ENCODE data around the gene HMGCR.

HMGCR gene

DNA sequence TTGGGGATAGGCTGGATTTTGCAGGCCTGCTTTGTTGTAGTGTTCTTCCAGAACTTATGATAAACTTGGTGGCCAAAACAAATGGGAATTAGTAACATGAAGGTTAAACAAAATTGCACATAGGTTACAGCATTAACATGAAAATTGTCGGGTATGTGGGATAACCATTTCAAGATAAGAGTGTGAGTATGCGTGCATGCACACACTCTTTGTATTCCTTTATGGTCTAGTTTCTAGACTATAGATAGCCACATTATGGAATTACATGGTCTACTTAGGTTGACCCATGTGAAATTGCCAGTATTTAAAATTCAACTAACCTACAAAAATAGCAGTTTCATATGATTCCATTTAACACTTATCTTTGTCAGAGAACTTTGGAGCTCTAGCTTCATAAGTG is 1.4 kb downstream of the HMGCR start:
- Histone ChIP-seq H3K9me3 (no peaks in the 10 kb centered on the region), H3K4me1 (no peaks in the 10 kb centered on the region; the same call in none of the 2 replicates), H3K4me3 (ENCODE audit: low read depth, low read length) (peak overlapping the region; percentile 73), H3K27me3 (no peaks in the 10 kb centered on the region), H3K36me3 (peaks cover 13% of the 10 kb centered on the region)
- no peak for DNase-seq
- no peak for TF ChIP-seq CTCF (IDR thresholded peaks at IDR 0.05; ENCODE audit: low read depth, low read length)

GRCh38 chr5:75340714-75341478 is 3.9 kb downstream of the HMGCR start:
- peaks cover 38% of the 10 kb centered on the region for H3K36me3 ChIP-seq
- H3K27me3 ChIP-seq = no peaks in the 10 kb centered on the region
- DNase-seq = no peak
- H3K4me1 ChIP-seq = no peaks in the 10 kb centered on the region; the same call in none of the 2 replicates
- H3K9me3 ChIP-seq = no peaks in the 10 kb centered on the region
- no peak for TF ChIP-seq CTCF (IDR thresholded peaks at IDR 0.05; ENCODE audit: low read depth, low read length)
- H3K4me3 ChIP-seq (ENCODE audit: low read depth, low read length) = no peak overlapping the region

GRCh38 chr5:75341934-75342333 is 4.9 kb downstream of the HMGCR start:
- Histone ChIP-seq H3K4me3 (ENCODE audit: low read depth, low read length) (no peak overlapping the region), H3K9me3 (no peaks in the 10 kb centered on the region), H3K27me3 (no peaks in the 10 kb centered on the region), H3K4me1 (no peaks in the 10 kb centered on the region; the same call in none of the 2 replicates), H3K36me3 (peaks cover 48% of the 10 kb centered on the region)
- DNase-seq = no peak
- TF ChIP-seq CTCF (IDR thresholded peaks at IDR 0.05; ENCODE audit: low read depth, low read length) = no peak

- DNase-seq = no peak
- no peaks in the 10 kb centered on the region; the same call in none of the 2 replicates for H3K4me1 ChIP-seq
Measured at GRCh38 chr5:75342836-75343235, 5.8 kb downstream of the HMGCR start.

DNA sequence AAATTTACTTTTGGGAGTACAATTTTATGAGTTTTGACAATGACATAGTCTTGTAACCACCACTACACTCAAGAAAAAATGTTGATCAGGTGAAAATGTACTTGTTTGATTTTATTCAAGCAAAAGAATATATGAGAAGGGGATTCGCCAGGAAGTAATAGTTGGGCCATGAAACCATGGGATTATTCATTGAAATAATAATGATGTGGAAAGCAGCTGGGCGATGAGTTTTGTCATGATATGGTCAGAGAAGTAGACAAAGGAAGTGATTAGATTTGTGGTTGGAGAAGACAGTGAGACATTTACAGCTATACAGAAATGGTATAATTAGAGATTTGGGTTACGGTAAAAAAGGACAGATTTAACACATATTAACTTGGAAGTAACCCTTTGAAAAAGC is 11.2 kb downstream of the HMGCR start:
- H3K36me3 ChIP-seq = peaks cover 90% of the 10 kb centered on the region
- no peaks in the 10 kb centered on the region for H3K27me3 ChIP-seq
- no peak overlapping the region for H3K4me3 ChIP-seq (ENCODE audit: low read depth, low read length)
- H3K4me1 ChIP-seq = no peaks in the 10 kb centered on the region
- no peak for DNase-seq
- no peak for TF ChIP-seq CTCF (IDR thresholded peaks at IDR 0.05; ENCODE audit: low read depth, low read length)
- H3K9me3 ChIP-seq = no peaks in the 10 kb centered on the region

More at GRCh38 chr5:75342836-75343235, 5.8 kb downstream of the HMGCR start:
- Histone ChIP-seq H3K27me3 (no peaks in the 10 kb centered on the region), H3K4me3 (ENCODE audit: low read depth, low read length) (no peak overlapping the region), H3K9me3 (no peaks in the 10 kb centered on the region), H3K36me3 (peaks cover 57% of the 10 kb centered on the region)
- TF ChIP-seq CTCF (IDR thresholded peaks at IDR 0.05; ENCODE audit: low read depth, low read length) = no peak

GRCh38 chr5:75349663-75350062 is 12.6 kb downstream of the HMGCR start:
- no peak for TF ChIP-seq CTCF (IDR thresholded peaks at IDR 0.05; ENCODE audit: low read depth, low read length)
- H3K36me3 ChIP-seq = peaks cover 85% of the 10 kb centered on the region

More at GRCh38 chr5:75349663-75350062, 12.6 kb downstream of the HMGCR start:
- H3K27me3 ChIP-seq = no peaks in the 10 kb centered on the region
- H3K9me3 ChIP-seq = no peaks in the 10 kb centered on the region
- DNase-seq = no peak
- no peak overlapping the region for H3K4me3 ChIP-seq (ENCODE audit: low read depth, low read length)
- no peaks in the 10 kb centered on the region for H3K4me1 ChIP-seq
